ENCODE results near the gene JMY.

Gene JMY

DNA sequence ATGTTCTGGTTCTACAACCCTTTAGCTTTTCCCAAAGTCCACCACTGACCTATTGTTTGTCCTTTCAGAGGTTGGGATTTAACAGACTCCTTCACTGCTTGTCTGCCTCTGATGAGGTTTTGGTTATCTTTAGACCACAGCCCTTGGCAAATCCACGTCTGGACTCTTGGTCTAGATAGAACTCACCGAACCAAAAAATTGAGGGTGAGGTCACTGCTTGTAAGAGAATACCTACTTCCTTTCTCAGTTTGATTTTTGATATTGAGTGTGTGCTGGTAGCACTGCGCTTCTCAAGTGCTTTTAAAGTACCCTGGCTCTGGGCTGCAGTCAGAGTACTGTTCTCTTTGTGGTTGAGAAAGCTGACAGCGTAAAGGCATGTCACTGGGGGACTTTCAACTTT, 61.7 kb downstream of the JMY start:
- no peak for DNase-seq (ENCODE audit: low read depth in 2 of 2)

- no peak for DNase-seq (ENCODE audit: low read depth in 2 of 2)
These were observed 65.2 kb downstream of the JMY start for GRCh38 chr5:79301046-79301712.

GRCh38 chr5:79302454-79302853, 66.5 kb downstream of the JMY start:
- DNase-seq (ENCODE audit: low read depth in 2 of 2) = no peak

DNA sequence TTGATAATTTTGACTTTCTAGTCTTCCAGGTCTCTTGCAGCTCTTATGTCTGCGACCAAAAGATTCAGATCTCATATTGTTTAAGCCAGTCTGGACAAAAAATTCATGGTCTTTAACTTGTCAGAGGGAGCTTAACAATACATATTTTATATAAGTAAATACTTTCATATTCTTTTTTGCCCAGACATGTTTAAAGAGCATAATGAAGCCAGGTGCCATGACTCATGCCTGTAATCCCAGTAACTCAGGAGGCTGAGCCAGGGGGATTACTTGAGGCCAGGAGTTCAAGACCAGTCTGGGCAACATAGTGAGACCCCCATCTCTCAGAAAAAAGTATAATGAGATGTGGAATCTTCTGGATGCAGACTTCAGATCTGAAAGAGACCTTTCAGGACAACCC, 69.8 kb downstream of the JMY start:
- no peak for DNase-seq (ENCODE audit: low read depth in 2 of 2)

GRCh38 chr5:79318935-79319614, 83.1 kb downstream of the JMY start:
- no peak for DNase-seq (ENCODE audit: low read depth in 2 of 2)

- no peak for DNase-seq (ENCODE audit: low read depth in 2 of 2)
These were observed 93.5 kb downstream of the JMY start for GRCh38 chr5:79329453-79329852.

DNA sequence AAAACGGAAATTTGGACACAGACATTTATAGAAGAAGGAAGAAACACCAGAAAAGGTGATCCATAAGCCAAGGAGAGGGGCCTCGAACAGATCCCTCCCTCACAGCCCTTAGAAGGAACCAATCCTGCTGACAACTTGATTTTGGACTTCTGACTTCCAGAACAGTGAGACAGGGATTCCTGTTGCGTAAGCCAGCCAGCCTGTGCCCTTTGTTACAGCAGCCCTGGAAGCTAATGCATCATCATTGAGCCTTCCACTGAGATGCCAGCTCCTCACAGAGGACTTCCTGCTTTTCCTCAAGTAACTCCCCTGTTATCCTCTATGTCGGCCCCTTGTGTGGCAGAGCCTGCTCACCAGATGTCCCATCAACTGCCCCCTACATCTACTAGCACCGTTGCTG, 94.1 kb downstream of the JMY start:
- DNase-seq (ENCODE audit: low read depth in 2 of 2) = no peak

- DNase-seq (ENCODE audit: low read depth in 2 of 2) = no peak
These were observed 98.1 kb downstream of the JMY start for GRCh38 chr5:79333852-79334557.

- no peak for DNase-seq (ENCODE audit: low read depth in 2 of 2)
These were observed 110.5 kb downstream of the JMY start for GRCh38 chr5:79346420-79346824.

DNA sequence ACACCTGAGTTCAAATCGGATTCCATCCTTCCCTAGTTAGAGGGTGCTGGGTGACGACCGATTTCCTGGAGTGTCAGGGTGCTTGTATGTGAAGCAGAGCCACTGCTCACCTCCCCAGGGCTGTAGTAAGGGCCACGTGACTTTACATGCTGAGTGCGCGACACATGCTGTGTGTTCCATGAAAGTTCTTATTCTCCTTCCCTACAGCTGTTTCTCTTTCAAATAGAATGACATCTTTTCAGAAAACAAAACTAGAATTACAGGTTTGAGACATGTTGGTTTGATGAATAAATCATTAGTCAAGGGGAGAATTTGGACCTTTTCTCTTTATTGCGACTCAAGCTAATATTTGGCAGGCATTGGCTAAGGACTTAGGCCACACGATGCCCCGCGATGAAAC, 113.1 kb downstream of the JMY start:
- no peak for DNase-seq (ENCODE audit: low read depth in 2 of 2)

- no peak for DNase-seq (ENCODE audit: low read depth in 2 of 2)
These were observed 114.0 kb downstream of the JMY start for GRCh38 chr5:79349881-79350280.

DNA sequence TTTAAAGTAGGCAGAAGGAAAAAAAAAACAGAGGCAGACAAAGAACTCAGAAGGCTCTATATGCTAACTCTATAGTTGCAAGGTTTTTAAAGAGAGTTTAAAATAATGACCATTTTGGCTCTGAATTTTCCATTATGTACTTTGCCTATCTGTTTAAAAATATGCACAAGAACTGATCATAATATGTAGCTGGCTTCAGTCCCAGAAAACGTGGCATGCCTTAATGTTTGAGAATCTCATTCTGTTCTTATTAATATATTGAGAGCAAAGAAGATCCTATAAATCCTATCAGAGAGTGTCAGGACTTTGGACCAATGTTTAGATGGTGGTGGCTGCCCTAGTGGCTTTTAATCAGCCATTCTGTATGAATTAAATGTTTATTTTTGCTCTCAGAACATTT, 121.5 kb downstream of the JMY start:
- DNase-seq (ENCODE audit: low read depth in 2 of 2) = no peak

Measured in stimulated activated CD4-positive, alpha-beta T cell treated with anti-CD3 and anti-CD28 coated beads, Interleukin-12 subunit alpha, Interleukin-12 subunit beta, amount 100 ng/mL, for 24 hours (primary cell).